HL-60/S4 treated with retinoic acid at 250 ng/mL for 4 days and 3 days (cell line): ENCODE data around the gene KDM4C.
"Not testable (repeated sequence)": the region's sequence is repeated elsewhere in the genome, so short reads cannot be mapped to it uniquely, and the experiment has no call there.

Source experiments
- in situ Hi-C: fragments of 300-500 bp; cut with MboI; formaldehyde crosslinking; loops from 2 replicates; pipeline ENCODE4 v1.7.0; 2022; ENCODE audit warnings: low sequenced_read_pairs

KDM4C gene

GRCh38 chr9:6757456-6758247, at the start of gene KDM4C:
Gene KDM4C, plus strand, starts transcription at chr9:6757973. Its CDS starts 35,016 bp downstream, at chr9:6792989.
- in situ Hi-C loops, result no loop called here

- in situ Hi-C loops, result no loop called here
Measured at GRCh38 chr9:6708732-6709131, 49.0 kb upstream of the KDM4C start.

GRCh38 chr9:6711403-6711802, 46.4 kb upstream of the KDM4C start:
- in situ Hi-C loops, result no loop called here

- in situ Hi-C loops, result no loop called here
Measured at GRCh38 chr9:6712041-6712440, 45.7 kb upstream of the KDM4C start.

GRCh38 chr9:6714176-6714575, 43.6 kb upstream of the KDM4C start:
- in situ Hi-C loops, result no loop called here

- in situ Hi-C loops, result not testable (repeated sequence)
Measured at GRCh38 chr9:6715153-6715754, 42.5 kb upstream of the KDM4C start.

GRCh38 chr9:6715755-6716643, 41.8 kb upstream of the KDM4C start:
- in situ Hi-C loops, result no loop called here

GRCh38 chr9:6716766-6717165, 41.0 kb upstream of the KDM4C start:
- in situ Hi-C loops, result no loop called here

- in situ Hi-C loops, result no loop called here
Measured at GRCh38 chr9:6723881-6724420, 33.8 kb upstream of the KDM4C start.

- in situ Hi-C loops, result no loop called here
Measured at GRCh38 chr9:6733257-6733656, 24.5 kb upstream of the KDM4C start.

- in situ Hi-C loops, result no loop called here
Measured at GRCh38 chr9:6733831-6734230, 23.9 kb upstream of the KDM4C start.

- in situ Hi-C loops, result no loop called here
Measured at GRCh38 chr9:6735422-6735821, 22.4 kb upstream of the KDM4C start.

- in situ Hi-C loops, result no loop called here
Measured at GRCh38 chr9:6739218-6739617, 18.6 kb upstream of the KDM4C start.

GRCh38 chr9:6748861-6749260, 8.9 kb upstream of the KDM4C start:
- in situ Hi-C loops, result not testable (repeated sequence)

GRCh38 chr9:6754861-6755260, 2.9 kb upstream of the KDM4C start:
- in situ Hi-C loops, result not testable (repeated sequence)

- in situ Hi-C loops, result no loop called here
Measured at GRCh38 chr9:6757132-6757455, 679 bp upstream of the KDM4C start.

GRCh38 chr9:6758248-6758497, 400 bp downstream of the KDM4C start:
- in situ Hi-C loops, result no loop called here

- in situ Hi-C loops, result no loop called here
Measured at GRCh38 chr9:6758498-6759184, 868 bp downstream of the KDM4C start.

- in situ Hi-C loops, result no loop called here
Measured at GRCh38 chr9:6759185-6759977, 1.6 kb downstream of the KDM4C start.

- in situ Hi-C loops, result no loop called here
Measured at GRCh38 chr9:6761306-6761705, 3.5 kb downstream of the KDM4C start.
